Cortex of kidney (tissue), 1 donor: ENCODE data around the gene DMD.

ENCODE experiments used
- DNase-seq: peaks from one replicate; lab custom pipeline; 2025; lab: John Stamatoyannopoulos, UW

DMD gene

GRCh38 chrX:31225819-31226218 lies 1985.5 kb downstream of the DMD start:
- DNase-seq, result no peak

DNA sequence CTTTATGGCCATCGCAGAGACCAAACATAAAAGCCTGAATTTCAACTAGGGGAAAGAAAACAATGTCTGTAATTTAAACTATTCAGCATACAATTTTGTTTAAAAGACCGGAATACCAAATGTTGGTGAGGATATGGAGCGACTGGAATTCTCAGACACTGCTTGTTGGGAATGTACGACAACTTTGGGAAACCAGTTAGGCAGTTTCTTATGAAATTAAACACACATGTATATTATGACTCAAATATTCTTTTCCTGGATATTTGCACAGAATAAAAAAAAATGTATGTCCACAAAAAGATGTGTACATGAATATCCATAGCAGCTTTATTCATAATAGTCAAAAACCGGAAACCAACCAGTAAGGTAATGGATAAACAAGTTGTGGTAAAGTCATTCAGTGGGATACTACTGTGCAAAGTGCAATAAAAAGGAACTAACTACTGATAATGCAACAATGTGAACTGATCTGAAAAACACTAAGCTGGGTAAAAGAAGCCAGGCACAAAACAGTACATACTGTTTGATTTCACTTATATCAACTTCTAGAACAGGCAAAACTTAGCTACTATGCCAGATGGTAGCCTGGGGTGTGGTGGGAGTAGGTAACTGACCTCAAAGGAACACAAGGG lies 1986.9 kb downstream of the DMD start:
- DNase-seq, result no peak

DNA sequence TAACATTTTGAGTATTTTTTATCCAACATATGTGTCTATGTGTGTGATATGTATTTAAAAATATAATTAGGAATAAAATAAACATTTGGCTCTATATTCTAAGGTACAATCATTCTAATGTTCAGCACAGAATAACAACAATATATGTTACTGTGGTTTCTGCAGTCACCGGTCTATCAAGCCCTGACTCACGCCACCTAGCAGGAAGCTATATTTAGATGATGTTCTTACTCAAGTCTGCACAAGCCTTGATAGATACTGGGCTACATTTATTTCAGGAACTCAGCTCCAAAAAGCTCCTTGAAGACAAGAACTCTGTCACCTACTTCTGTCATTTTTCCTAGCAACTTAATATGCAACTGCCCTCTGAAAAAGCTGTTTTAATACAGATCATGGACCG lies 1987.5 kb downstream of the DMD start:
- DNase-seq, result no peak

- DNase-seq, result no peak
Measured at GRCh38 chrX:31222946-31223345, 1988.4 kb downstream of the DMD start.

- no peak for DNase-seq
Measured at GRCh38 chrX:31219174-31219573, 1992.2 kb downstream of the DMD start.

DNA sequence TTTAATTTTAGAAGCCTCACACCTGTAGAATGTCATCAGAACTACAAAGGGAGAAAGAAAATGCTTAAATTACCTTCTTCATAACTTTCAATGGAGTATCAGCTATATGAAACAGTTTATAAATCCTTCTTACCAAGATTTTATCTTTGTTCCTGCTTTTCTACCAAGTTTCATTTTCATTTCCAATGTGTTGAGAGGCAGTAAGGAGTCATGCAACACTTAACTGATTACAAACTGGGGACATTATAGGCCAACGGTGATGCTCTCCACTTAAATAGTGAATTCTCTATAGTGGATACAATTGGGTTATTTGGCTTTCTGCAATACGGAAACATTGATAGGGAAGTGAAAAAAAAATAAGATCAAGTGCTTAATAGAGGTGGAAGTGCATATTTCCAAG lies 1994.3 kb downstream of the DMD start:
- no peak for DNase-seq

GRCh38 chrX:31215277-31215815 lies 1996.0 kb downstream of the DMD start:
- no peak for DNase-seq

- no peak for DNase-seq
Measured at GRCh38 chrX:31213941-31214340, 1997.4 kb downstream of the DMD start.

- no peak for DNase-seq
Measured at GRCh38 chrX:31212856-31213748, 1998.2 kb downstream of the DMD start.

DNA sequence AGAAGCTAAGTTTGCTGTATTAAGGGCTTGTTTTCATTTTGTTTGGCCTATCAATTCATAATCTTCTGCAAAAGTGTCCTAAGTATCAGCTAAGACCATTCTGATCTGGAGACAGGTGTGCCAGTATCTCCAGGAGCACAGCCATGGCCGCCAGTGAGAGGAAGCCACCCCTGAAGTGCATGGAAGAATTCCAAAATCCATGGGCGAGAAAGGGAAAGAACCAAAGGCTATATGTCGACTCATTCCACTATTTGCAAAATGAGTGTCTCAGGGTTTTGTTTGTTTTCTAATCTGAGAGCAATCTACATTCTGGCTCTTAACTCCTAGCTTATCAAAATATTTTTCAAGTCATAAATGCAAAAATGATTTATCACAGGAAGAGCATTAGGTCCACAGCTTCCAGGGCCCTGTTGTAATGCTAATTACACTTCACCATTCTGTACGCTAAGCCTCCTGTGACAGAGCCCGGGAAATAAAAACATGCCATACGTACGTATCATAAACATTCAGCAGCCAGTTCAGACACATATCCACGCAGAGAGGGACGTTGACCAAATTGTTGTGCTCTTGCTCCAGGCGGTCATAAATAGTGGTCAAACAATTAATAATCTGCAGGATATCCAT lies 2002.2 kb downstream of the DMD start:
- no peak for DNase-seq

DNA sequence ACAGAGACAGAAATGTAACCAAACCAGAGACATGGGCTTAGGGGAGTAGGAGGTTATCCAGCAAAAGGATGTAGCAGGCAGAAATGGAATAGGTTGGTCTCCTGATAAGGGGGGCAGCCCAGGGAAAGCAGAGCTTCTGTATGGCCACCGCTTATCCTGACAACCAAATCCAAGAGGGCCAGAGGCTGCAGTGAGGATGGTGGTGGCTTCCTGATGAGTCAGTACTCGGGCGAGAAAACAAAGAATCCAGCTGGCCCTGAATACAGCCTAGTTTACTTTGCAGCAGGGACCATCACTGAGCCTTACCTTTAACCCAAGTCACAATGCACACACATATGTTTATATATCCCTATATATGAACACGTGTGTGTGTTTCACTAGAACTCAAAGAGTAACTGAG lies 2009.8 kb downstream of the DMD start:
- DNase-seq, result no peak

- DNase-seq, result no peak
Measured at GRCh38 chrX:31200430-31200829, 2010.9 kb downstream of the DMD start.

DNA sequence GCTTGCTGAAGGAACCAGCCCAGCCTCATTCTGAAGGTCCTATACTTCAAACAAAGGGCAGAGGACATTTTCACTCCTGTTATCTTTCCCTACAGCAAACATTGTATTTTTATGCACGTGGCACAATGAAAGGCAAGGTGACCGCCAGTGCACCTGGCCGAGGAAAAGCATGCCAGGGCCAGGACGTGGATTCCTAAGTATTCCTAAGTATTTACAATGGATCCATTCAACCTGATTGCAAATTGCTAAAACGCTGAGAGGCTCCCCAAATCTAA lies 2011.6 kb downstream of the DMD start:
- DNase-seq, result no peak

- DNase-seq, result no peak
Measured at GRCh38 chrX:31199056-31199839, 2012.1 kb downstream of the DMD start.

DNA sequence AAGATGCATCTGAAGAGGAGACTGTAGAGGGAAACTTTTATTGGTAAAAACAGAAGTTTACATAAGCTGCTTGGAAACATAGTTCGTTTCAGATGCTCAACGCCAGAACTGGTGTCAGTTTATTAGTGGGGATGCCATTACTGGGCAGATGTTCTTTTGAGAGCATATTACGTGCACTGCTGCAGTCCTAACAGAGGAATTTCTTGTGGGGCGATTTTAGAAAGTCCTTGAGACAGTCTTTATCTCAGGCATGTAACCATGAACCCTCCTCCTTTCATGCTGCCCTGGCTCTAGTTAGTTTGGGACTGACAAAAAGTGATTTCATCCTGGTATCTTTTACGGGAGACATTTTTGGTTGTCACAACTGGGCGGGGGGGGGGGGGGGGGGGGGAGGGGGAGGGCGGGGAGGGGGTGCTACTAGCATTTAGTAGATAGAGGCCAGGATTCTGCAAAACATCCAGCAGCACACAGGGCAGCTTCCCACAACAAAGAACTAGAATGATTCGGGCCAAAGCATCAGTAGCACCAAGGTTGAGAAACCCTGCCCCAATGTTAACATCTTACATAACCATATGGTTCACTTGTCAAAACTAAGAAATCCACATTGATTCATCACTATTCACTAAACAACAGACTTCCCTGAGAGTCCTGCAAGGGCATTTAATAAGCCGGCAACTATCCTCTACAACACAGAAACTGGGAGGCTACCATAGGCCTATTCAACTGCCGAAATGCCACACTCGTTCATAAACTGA lies 2021.0 kb downstream of the DMD start:
- no peak for DNase-seq

DNA sequence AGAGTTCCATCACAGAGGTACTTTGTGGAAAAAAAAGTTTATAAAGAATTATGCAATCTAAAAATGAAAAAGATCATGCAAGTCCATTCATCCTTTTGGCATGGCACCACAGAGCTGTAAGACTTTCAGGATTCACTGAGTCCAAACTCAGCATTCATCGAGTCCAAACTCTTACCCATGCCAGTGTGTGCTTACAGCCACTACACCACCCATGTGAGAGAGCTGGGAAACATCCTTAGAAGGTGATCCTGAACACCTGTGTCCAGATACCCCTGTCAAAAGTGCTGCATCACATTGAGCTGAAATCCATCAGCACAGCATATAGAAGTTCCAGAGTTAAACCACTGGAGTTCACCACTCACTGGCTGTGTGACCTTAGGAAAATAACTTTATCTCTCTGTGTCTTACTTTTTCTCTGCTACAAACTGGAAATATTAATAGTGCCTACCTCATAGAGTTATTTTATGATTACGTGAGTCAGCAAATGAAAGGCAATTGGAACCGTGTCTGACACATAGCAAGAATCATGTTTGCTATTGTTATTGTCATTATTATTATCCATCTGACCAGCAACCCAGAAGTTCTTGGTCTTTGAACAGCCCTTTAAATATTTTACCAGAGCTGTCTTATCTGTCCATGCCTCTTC lies 2024.5 kb downstream of the DMD start:
- DNase-seq, result no peak

- no peak for DNase-seq
Measured at GRCh38 chrX:31185884-31186283, 2025.5 kb downstream of the DMD start.

DNA sequence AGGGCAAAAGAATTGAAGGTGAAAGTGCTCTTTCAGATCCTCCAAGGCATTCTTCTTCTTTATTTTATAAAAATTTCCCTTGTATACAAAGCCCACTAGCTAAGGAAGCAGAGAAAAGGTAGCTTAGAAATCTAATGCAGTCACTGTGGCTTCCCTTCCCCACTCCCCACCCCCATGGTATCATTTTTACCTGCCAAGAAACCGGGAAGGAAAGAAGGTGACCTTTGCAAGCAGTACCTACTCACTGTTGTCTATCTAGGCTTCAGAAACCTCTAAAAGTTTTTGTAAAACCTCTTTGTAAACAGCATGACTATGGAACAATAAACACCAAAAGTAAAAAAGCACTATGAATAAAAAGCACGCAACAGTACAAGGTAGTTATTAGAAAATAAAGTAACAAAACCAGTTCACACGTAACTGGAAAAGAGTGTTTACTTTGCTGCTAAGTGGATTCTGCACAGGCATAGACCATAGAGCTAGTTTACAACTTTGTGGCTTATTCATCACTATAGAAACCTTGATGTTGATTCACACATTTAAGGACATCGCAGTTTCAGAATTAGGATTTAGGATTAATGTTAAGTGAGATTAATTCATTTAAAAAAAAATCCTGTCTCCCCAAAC lies 2029.9 kb downstream of the DMD start:
- DNase-seq, result no peak

- no peak for DNase-seq
Measured at GRCh38 chrX:31179203-31179602, 2032.1 kb downstream of the DMD start.

DNA sequence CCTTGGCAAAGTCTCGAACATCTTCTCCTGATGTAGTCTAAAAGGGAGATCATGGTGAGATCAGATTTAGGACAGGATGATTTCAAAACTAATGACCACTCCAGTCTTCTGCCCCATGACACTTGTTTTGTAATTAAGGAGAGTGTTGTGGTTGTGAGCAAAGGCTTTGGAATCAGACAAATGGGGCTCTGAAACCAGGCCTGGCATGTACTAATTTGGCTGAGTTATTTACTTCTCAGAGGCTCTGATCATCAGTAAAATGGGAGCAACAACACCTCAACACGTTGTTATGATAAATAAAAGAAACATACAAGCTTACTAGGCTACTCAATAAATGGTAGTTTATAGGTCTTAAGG lies 2032.6 kb downstream of the DMD start:
- DNase-seq, result no peak
